Lower leg skin (tissue), 3 donors: ENCODE data around the gene ITGA6.

Experiments
- CTCF ChIP-seq, 3 donors: fragments of 450-650 bp; IDR thresholded peaks; one replicate each; pipeline ENCODE4 v1.5.1; 2016; ENCODE audit warnings: antibody characterized with exemption in 3 of 3, mild to moderate bottlenecking in 3 of 3, moderate library complexity in 2 of 3
- POLR2A ChIP-seq, 2 donors: fragments of 450-650 bp; IDR thresholded peaks; one replicate each; pipeline ENCODE4 v1.6.1; 2016 to 2017; ENCODE audit warnings: antibody characterized with exemption in 2 of 2, mild to moderate bottlenecking in 1 of 2, moderate library complexity in 1 of 2

GRCh38 chr2:172381275-172382027 lies 45.9 kb upstream of the ITGA6 start:
- TF ChIP-seq CTCF (IDR thresholded peaks at IDR 0.05) (no peak), POLR2A (IDR thresholded peaks at IDR 0.05) (no peak)
